ENCODE measurements around the gene DAB1.
"Not testable (repeated sequence)": the region's sequence is repeated elsewhere in the genome, so short reads cannot be mapped to it uniquely, and the experiment has no call there.

The DAB1 gene

DNA sequence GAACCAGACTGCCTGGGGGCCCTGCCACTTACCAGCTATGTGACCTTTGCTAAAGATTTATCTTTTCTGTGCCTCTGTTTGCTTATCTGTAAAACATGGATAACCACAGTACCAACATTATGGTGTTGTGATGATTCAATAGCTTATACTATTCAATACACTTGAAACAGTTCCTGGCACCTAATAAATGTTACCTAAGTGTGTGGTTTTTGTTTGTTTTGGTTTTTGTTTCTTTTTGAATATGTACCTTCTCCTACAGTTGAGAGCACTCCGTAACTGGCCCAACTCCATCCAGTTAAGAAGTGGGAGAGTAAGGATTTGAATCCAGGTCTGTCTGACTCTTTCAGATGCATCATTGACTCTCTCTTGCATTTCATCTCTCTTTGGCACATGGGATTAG is 332.2 kb downstream of the DAB1 start:
- Histone ChIP-seq H3K36me3 (ENCODE audit: control insufficient read depth in 5 of 5, insufficient read depth in 5 of 5, low read length in 5 of 5) (no peaks in the 10 kb centered on the region), H3K9ac (ENCODE audit: low read length in 5 of 5) (no peak overlapping the region), H3K27ac (ENCODE audit: low read depth, low read length) (no peak overlapping the region), H3K4me1 (ENCODE audit: control insufficient read depth in 5 of 5, insufficient read depth in 5 of 5, low read length in 5 of 5) (no peaks in the 10 kb centered on the region), H3K27me3 (ENCODE audit: control insufficient read depth in 5 of 5, insufficient read depth in 4 of 5, low read length in 5 of 5) (no peaks in the 10 kb centered on the region), H3K4me3 (ENCODE audit: low read depth in 1 of 5, low read length in 5 of 5) (no peak overlapping the region), H3K9me3 (ENCODE audit: control insufficient read depth in 5 of 5, low read length in 5 of 5) (no peaks in the 10 kb centered on the region)

DNA sequence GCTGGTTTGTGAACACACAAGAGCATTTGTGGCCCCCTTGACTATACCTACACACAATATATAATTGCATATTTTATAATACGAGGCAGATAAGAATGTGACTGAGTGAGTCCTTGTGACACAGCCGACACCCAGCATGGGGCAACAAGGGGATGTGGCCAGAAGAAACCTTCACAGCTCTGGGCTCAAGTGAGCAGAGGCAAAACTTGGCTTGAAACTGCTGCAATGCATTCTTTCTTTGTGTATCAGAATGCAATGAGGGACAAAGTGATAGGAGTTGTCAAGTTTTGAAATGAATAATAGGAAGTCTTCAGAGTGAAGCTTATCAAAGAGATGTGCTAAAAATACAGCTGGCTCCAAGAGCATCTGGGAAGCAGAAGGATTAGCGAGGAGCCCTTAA is 334.0 kb downstream of the DAB1 start:
- Histone ChIP-seq H3K27me3 (ENCODE audit: control insufficient read depth in 5 of 5, insufficient read depth in 4 of 5, low read length in 5 of 5) (peaks cover 0 to 5% (median 0%) of the 10 kb centered on the region in 5 donors), H3K36me3 (ENCODE audit: control insufficient read depth in 5 of 5, insufficient read depth in 5 of 5, low read length in 5 of 5) (no peaks in the 10 kb centered on the region), H3K9ac (ENCODE audit: low read length in 5 of 5) (no peak overlapping the region), H3K9me3 (ENCODE audit: control insufficient read depth in 5 of 5, low read length in 5 of 5) (no peaks in the 10 kb centered on the region), H3K27ac (ENCODE audit: low read depth, low read length) (no peak overlapping the region), H3K4me1 (ENCODE audit: control insufficient read depth in 5 of 5, insufficient read depth in 5 of 5, low read length in 5 of 5) (no peaks in the 10 kb centered on the region), H3K4me3 (ENCODE audit: low read depth in 1 of 5, low read length in 5 of 5) (no peak overlapping the region)

DNA sequence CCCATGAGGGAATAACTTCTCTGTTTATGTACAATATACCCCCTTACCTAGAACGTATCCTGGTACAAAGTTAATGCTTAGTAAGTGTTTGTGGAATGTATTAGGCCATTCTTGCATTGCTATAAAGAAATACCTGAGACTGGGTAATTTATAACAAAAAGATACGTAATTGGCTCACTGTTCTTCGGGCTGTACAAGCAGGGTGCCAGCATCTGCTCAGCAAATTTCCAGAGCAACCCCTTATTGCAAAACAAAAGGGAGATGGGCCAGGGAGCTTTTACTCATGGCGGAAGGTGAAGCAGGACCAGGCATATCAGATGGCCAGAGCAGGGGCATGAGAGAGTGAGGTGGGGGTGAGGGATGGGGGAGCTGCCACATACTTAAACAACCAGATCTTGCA is 334.6 kb downstream of the DAB1 start:
- H3K9ac ChIP-seq (ENCODE audit: low read length in 5 of 5): no peak overlapping the region
- H3K27ac ChIP-seq (ENCODE audit: low read depth, low read length): no peak overlapping the region
- H3K36me3 ChIP-seq (ENCODE audit: control insufficient read depth in 5 of 5, insufficient read depth in 5 of 5, low read length in 5 of 5): no peaks in the 10 kb centered on the region
- no peaks in the 10 kb centered on the region for H3K4me1 ChIP-seq (ENCODE audit: control insufficient read depth in 5 of 5, insufficient read depth in 5 of 5, low read length in 5 of 5)
- H3K4me3 ChIP-seq (ENCODE audit: low read depth in 1 of 5, low read length in 5 of 5): no peak overlapping the region
- H3K27me3 ChIP-seq (ENCODE audit: control insufficient read depth in 5 of 5, insufficient read depth in 4 of 5, low read length in 5 of 5): peaks cover 0 to 5% (median 0%) of the 10 kb centered on the region in 5 donors
- H3K9me3 ChIP-seq (ENCODE audit: control insufficient read depth in 5 of 5, low read length in 5 of 5): no peaks in the 10 kb centered on the region

DNA sequence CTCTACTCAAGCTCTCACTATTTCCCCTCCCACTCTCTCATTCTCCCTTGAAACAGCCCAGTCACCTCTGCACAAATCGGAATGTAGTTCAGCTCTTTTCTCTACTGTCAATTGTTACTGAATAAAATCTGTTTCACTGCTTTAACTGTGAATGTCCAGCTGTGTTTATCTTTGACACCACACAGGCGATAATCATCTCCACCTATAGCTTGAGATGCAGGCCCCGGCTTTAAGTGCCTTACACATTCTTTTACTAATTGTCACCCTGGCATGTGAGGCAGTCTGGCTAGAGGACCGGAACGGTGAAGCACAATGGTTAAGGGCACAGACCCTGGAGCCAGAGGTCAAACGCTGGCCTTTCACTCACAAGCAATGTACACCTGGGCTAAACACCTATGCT is 335.2 kb downstream of the DAB1 start:
- Histone ChIP-seq H3K27me3 (ENCODE audit: control insufficient read depth in 5 of 5, insufficient read depth in 4 of 5, low read length in 5 of 5) (peaks cover 0 to 5% (median 0%) of the 10 kb centered on the region in 5 donors), H3K9me3 (ENCODE audit: control insufficient read depth in 5 of 5, low read length in 5 of 5) (no peaks in the 10 kb centered on the region), H3K4me1 (ENCODE audit: control insufficient read depth in 5 of 5, insufficient read depth in 5 of 5, low read length in 5 of 5) (no peaks in the 10 kb centered on the region), H3K4me3 (ENCODE audit: low read depth in 1 of 5, low read length in 5 of 5) (no peak overlapping the region), H3K36me3 (ENCODE audit: control insufficient read depth in 5 of 5, insufficient read depth in 5 of 5, low read length in 5 of 5) (no peaks in the 10 kb centered on the region), H3K9ac (ENCODE audit: low read length in 5 of 5) (no peak overlapping the region), H3K27ac (ENCODE audit: low read depth, low read length) (no peak overlapping the region)

DNA sequence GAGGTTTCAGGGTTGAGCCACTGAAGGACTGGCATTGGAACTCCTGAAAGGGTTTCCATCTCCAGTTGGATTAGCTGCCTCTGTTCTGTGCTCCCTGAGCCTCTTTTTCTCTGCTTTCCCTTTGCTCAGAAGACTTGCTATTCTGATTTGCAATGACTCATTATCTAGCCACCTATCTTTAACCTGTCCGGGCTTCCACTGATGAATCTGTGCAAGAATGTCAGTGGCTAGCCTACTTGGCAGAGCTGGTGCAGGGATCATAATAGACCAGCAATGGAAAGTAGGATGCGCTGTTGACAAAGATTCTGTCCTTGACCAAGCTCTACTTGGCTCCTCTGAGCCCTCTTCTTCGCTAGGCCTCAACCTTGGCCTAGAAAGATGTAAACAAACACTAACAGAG is 336.2 kb downstream of the DAB1 start:
- not testable (repeated sequence) for H3K27me3 ChIP-seq (ENCODE audit: control insufficient read depth in 5 of 5, insufficient read depth in 4 of 5, low read length in 5 of 5); H3K9ac ChIP-seq (ENCODE audit: low read length in 5 of 5); H3K4me1 ChIP-seq (ENCODE audit: control insufficient read depth in 5 of 5, insufficient read depth in 5 of 5, low read length in 5 of 5); H3K27ac ChIP-seq (ENCODE audit: low read depth, low read length); H3K36me3 ChIP-seq (ENCODE audit: control insufficient read depth in 5 of 5, insufficient read depth in 5 of 5, low read length in 5 of 5); H3K4me3 ChIP-seq (ENCODE audit: low read depth in 1 of 5, low read length in 5 of 5); H3K9me3 ChIP-seq (ENCODE audit: control insufficient read depth in 5 of 5, low read length in 5 of 5)

DNA sequence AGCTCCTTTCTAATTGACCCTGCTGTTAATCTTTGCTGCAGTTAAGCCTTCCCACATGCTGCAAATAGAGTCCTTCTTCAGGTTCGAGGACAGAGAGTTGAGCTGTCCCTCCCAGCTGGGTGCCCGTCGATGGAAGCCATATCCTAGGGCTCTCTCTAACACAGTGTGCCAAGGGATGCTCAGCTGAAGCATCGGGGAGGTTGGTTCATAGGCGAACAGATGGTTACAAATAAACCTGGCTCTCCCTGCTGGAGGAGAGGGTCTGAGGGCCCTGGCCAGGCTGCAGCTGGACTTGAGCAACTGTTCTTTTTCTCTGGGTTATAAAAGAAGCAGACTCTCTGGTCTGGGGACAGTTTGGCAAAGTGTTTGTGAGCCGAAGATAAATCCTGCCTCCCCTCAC is 337.7 kb downstream of the DAB1 start:
- no peak overlapping the region for H3K27ac ChIP-seq (ENCODE audit: low read depth, low read length)

DNA sequence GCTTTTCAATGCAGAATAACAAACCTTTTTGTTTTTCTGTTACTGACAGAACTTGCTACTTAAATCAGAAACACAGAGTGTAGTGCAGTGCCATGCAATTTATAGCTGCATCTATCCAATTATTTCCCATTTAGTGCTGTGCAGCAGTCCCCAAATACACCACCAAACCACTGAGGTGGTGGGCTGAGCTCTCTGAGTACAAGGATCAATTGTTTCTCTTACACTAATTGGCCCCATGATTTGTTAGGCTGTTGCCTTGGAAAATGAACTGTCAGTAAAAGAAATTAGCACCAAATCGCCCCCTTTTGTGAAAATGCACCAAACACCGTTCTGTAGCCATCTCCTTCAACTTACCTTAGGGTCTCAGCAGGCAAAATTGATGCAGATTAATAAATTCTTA is 339.2 kb downstream of the DAB1 start:
- Histone ChIP-seq H3K9me3 (ENCODE audit: control insufficient read depth in 5 of 5, low read length in 5 of 5) (no peaks in the 10 kb centered on the region), H3K27ac (ENCODE audit: low read depth, low read length) (no peak overlapping the region), H3K4me1 (ENCODE audit: control insufficient read depth in 5 of 5, insufficient read depth in 5 of 5, low read length in 5 of 5) (no peaks in the 10 kb centered on the region), H3K36me3 (ENCODE audit: control insufficient read depth in 5 of 5, insufficient read depth in 5 of 5, low read length in 5 of 5) (no peaks in the 10 kb centered on the region), H3K9ac (ENCODE audit: low read length in 5 of 5) (no peak overlapping the region), H3K27me3 (ENCODE audit: control insufficient read depth in 5 of 5, insufficient read depth in 4 of 5, low read length in 5 of 5) (peaks cover 0 to 5% (median 0%) of the 10 kb centered on the region in 5 donors), H3K4me3 (ENCODE audit: low read depth in 1 of 5, low read length in 5 of 5) (no peak overlapping the region)

More for the DNA sequence above, 337.7 kb downstream of the DAB1 start:
- Histone ChIP-seq H3K36me3 (ENCODE audit: control insufficient read depth in 5 of 5, insufficient read depth in 5 of 5, low read length in 5 of 5) (no peaks in the 10 kb centered on the region), H3K9me3 (ENCODE audit: control insufficient read depth in 5 of 5, low read length in 5 of 5) (no peaks in the 10 kb centered on the region), H3K4me1 (ENCODE audit: control insufficient read depth in 5 of 5, insufficient read depth in 5 of 5, low read length in 5 of 5) (no peaks in the 10 kb centered on the region), H3K4me3 (ENCODE audit: low read depth in 1 of 5, low read length in 5 of 5) (no peak overlapping the region), H3K27me3 (ENCODE audit: control insufficient read depth in 5 of 5, insufficient read depth in 4 of 5, low read length in 5 of 5) (peaks cover 0 to 5% (median 0%) of the 10 kb centered on the region in 5 donors), H3K9ac (ENCODE audit: low read length in 5 of 5) (no peak overlapping the region)

DNA sequence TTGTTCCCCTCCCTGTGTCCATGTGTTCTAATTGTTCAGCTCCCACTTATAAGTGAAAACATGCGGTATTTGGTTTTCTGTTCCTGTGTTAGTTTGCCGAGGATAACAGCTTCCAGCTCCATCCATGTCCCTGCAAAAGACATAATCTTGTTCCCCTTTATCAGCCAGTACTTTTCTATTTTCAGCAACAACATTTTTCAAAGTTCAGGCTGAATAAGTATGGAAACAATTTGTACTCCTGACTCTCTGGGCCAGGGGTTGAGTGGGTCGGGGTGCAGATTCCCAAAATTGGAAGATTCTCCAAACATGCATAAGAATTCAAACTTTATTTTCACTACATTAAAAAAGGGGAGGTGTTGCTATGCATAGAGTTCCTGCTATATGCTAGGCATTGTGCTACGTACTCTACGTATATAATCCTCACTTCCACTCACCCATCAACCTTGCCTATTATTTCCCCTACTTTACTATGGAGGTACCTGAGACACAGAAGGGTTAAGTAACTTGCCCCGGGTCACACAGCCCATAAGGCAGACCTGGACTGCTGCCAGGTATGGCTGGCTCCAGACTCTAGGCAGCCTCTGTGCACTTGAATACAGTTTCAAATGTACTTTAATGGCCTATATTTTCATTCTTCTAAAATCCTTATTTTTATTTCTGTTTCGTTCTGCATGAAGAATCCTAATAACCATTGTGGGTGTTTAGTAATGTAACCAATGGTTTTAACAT is 341.0 kb downstream of the DAB1 start:
- no peaks in the 10 kb centered on the region for H3K9me3 ChIP-seq (ENCODE audit: control insufficient read depth in 5 of 5, low read length in 5 of 5)
- H3K36me3 ChIP-seq (ENCODE audit: control insufficient read depth in 5 of 5, insufficient read depth in 5 of 5, low read length in 5 of 5): no peaks in the 10 kb centered on the region
- no peak overlapping the region for H3K4me3 ChIP-seq (ENCODE audit: low read depth in 1 of 5, low read length in 5 of 5)
- H3K4me1 ChIP-seq (ENCODE audit: control insufficient read depth in 5 of 5, insufficient read depth in 5 of 5, low read length in 5 of 5): no peaks in the 10 kb centered on the region
- H3K9ac ChIP-seq (ENCODE audit: low read length in 5 of 5): no peak overlapping the region
- no peak overlapping the region for H3K27ac ChIP-seq (ENCODE audit: low read depth, low read length)
- H3K27me3 ChIP-seq (ENCODE audit: control insufficient read depth in 5 of 5, insufficient read depth in 4 of 5, low read length in 5 of 5): peaks cover 0 to 5% (median 0%) of the 10 kb centered on the region in 5 donors

DNA sequence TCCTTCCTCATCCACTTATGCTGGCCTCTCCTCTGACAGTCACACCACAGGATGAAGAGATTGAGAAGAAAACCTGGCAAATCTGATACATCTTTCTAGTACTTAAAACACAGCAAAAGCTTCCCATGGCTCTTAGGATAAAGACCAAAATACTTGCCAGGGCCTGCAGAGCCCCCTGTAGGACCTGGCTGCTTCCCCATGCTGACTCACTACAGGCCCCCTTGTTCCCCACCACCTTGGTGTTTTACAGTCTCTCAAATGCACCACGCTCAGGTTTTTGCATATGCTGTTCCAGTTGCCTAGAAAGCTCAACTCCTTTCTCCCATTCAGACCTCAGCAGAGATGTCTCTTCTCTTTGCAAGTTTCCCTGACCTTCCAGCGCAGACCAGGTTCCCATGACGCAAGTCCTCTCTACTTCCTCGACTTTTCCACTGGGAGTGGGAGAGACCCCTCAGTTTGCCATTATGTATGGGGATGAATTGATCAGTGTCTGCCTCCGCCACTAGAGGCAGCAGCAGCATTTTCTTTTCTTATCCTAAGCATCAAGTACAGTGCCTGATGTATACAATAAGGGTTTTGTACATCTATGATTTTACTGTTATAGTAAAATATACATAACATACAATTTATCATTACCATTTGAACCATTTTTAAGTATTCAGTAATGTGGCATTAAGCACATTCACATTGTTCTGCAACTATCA is 344.3 kb downstream of the DAB1 start:
- H3K9ac ChIP-seq (ENCODE audit: low read length in 5 of 5): no peak overlapping the region
- no peaks in the 10 kb centered on the region for H3K4me1 ChIP-seq (ENCODE audit: control insufficient read depth in 5 of 5, insufficient read depth in 5 of 5, low read length in 5 of 5)
- no peaks in the 10 kb centered on the region for H3K27me3 ChIP-seq (ENCODE audit: control insufficient read depth in 5 of 5, insufficient read depth in 4 of 5, low read length in 5 of 5)
- H3K36me3 ChIP-seq (ENCODE audit: control insufficient read depth in 5 of 5, insufficient read depth in 5 of 5, low read length in 5 of 5): no peaks in the 10 kb centered on the region
- no peak overlapping the region for H3K27ac ChIP-seq (ENCODE audit: low read depth, low read length)
- no peak overlapping the region for H3K4me3 ChIP-seq (ENCODE audit: low read depth in 1 of 5, low read length in 5 of 5)
- H3K9me3 ChIP-seq (ENCODE audit: control insufficient read depth in 5 of 5, low read length in 5 of 5): no peaks in the 10 kb centered on the region

DNA sequence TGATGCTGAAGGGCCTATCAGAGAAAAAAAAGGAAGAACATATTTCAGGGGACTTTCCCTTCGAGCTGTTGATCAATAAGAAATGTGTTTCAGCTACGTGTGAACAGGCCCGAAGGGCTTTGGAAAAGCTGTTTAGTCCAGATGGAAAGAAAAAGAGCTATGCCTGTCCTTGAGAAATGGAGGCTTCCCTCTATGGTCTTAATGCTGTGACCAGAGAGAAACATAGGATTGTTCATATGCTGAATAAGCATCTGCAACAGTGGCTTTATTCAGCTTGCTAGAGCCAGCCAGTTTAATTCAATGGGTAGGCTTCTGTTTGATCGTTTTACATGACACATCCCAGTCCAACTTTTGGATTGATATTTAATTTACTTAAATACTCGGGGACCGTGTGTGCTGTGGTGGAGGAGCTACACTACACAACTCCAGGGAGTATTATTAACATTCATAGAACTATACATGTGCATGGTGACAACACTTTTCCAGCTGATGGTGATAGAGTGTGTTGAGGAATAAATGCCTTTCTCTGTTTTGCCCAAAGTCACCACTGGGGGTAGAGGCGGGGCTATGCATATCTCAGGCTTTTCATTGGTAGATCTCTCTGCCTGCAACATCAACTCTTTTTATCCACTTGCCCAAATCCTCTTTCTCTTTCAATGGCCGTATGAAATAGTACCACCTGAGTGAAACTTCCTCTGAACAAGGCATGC is 351.3 kb downstream of the DAB1 start:
- no peak overlapping the region for H3K9ac ChIP-seq (ENCODE audit: low read length in 5 of 5)
- no peaks in the 10 kb centered on the region for H3K9me3 ChIP-seq (ENCODE audit: control insufficient read depth in 5 of 5, low read length in 5 of 5)
- no peaks in the 10 kb centered on the region for H3K27me3 ChIP-seq (ENCODE audit: control insufficient read depth in 5 of 5, insufficient read depth in 4 of 5, low read length in 5 of 5)
- H3K36me3 ChIP-seq (ENCODE audit: control insufficient read depth in 5 of 5, insufficient read depth in 5 of 5, low read length in 5 of 5): no peaks in the 10 kb centered on the region
- H3K27ac ChIP-seq (ENCODE audit: low read depth, low read length): no peak overlapping the region
- H3K4me3 ChIP-seq (ENCODE audit: low read depth in 1 of 5, low read length in 5 of 5): no peak overlapping the region
- H3K4me1 ChIP-seq (ENCODE audit: control insufficient read depth in 5 of 5, insufficient read depth in 5 of 5, low read length in 5 of 5): no peaks in the 10 kb centered on the region

Measured in subcutaneous abdominal adipose tissue (tissue), 5 donors.